ENCODE results near the gene OTOG.

OTOG gene

GRCh38 chr11:17581732-17582053 is 34.6 kb downstream of the OTOG start:
- no peaks in the 10 kb centered on the region for H3K9me3 ChIP-seq (ENCODE audit: control insufficient read depth, insufficient read depth, low read length)
- TF ChIP-seq CTCF (IDR thresholded peaks at IDR 0.05; ENCODE audit: low read depth, low read length, poor library complexity, severe bottlenecking) = no peak
- TF ChIP-seq EZH2phosphoT487 (IDR thresholded peaks at IDR 0.05; ENCODE audit: borderline replicate concordance, low read length) = no peak

DNA sequence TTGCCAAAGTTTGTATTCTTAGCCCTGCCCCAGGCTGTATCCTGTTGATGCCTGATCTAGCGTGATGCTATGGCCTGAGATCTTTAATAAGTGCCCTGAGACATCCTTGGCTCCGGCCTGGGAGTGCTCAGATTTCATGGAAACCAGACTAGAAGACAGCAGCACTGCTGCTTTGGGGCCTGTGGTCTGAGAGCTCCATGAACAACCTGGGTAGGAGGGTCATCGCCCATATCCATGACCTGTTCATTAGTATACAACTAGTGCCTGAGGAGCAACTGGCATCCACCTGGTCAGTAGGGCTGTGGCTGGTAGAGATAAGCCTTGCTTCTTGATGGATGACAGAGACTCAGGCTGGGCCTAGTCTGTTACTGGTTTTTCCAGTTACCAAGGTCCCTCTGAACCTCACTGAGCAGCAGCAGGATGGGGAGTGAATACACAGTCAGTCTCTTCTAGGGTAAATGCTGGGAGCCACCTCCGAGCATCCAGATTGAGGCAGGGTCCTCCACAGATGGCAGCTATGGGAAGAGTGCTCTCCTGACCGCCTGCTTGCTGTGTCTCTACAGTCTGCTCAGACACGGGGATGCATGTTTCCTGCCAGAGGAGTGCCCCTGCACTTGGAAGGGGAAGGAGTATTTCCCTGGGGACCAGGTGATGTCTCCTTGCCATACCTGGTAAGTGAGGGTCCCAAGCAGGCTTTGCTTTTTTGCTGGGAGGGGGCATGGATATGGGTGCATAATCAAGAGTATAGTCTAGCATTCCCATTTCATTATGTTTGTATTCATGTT is 39.0 kb downstream of the OTOG start:
- H3K36me3 ChIP-seq (ENCODE audit: control insufficient read depth, low read length) = no peaks in the 10 kb centered on the region
- no peak for TF ChIP-seq EZH2phosphoT487 (IDR thresholded peaks at IDR 0.05; ENCODE audit: borderline replicate concordance, low read length)
- TF ChIP-seq CTCF (IDR thresholded peaks at IDR 0.05; ENCODE audit: low read depth, low read length, poor library complexity, severe bottlenecking) = no peak
- no peaks in the 10 kb centered on the region for H3K9me2 ChIP-seq (replicated peaks; ENCODE audit: control insufficient read depth, low read length)
- H3K27ac ChIP-seq (ENCODE audit: low read depth, low read length) = no peak overlapping the region
- no peak overlapping the region for H3K4me2 ChIP-seq (ENCODE audit: low read length)
- H3K4me1 ChIP-seq (ENCODE audit: control insufficient read depth, low read length) = no peaks in the 10 kb centered on the region
- H3K4me3 ChIP-seq (ENCODE audit: low read length) = no peak overlapping the region
- H3K9me3 ChIP-seq (ENCODE audit: control insufficient read depth, insufficient read depth, low read length) = no peaks in the 10 kb centered on the region
- H4K20me1 ChIP-seq (ENCODE audit: control insufficient read depth, insufficient read depth, low read depth, low read length) = no peaks in the 10 kb centered on the region
- H3F3A ChIP-seq (ENCODE audit: control insufficient read depth, insufficient read depth) = no peaks in the 10 kb centered on the region
- H3K27me3 ChIP-seq (ENCODE audit: control insufficient read depth, low read length) = no peaks in the 10 kb centered on the region
- no peaks in the 10 kb centered on the region for H3K79me2 ChIP-seq (ENCODE audit: control insufficient read depth, low read length)

More at GRCh38 chr11:17581732-17582053, 34.6 kb downstream of the OTOG start:
- H3K27me3 ChIP-seq (ENCODE audit: control insufficient read depth, low read length) = no peaks in the 10 kb centered on the region
- no peaks in the 10 kb centered on the region for H3K4me1 ChIP-seq (ENCODE audit: control insufficient read depth, low read length)
- H3K4me2 ChIP-seq (ENCODE audit: low read length) = no peak overlapping the region
- H3K79me2 ChIP-seq (ENCODE audit: control insufficient read depth, low read length) = no peaks in the 10 kb centered on the region
- no peak overlapping the region for H3K4me3 ChIP-seq (ENCODE audit: low read length)
- H3F3A ChIP-seq (ENCODE audit: control insufficient read depth, insufficient read depth) = no peaks in the 10 kb centered on the region
- no peak overlapping the region for H3K27ac ChIP-seq (ENCODE audit: low read depth, low read length)
- no peaks in the 10 kb centered on the region for H3K36me3 ChIP-seq (ENCODE audit: control insufficient read depth, low read length)
- H3K9me2 ChIP-seq (replicated peaks; ENCODE audit: control insufficient read depth, low read length) = no peaks in the 10 kb centered on the region
- no peaks in the 10 kb centered on the region for H4K20me1 ChIP-seq (ENCODE audit: control insufficient read depth, insufficient read depth, low read depth, low read length)

- H3K9me2 ChIP-seq (replicated peaks; ENCODE audit: control insufficient read depth, low read length) = no peaks in the 10 kb centered on the region
These were observed 41.1 kb downstream of the OTOG start for GRCh38 chr11:17588166-17588565.

More at GRCh38 chr11:17588166-17588565, 41.1 kb downstream of the OTOG start:
- Histone ChIP-seq H3K79me2 (ENCODE audit: control insufficient read depth, low read length) (no peaks in the 10 kb centered on the region), H3K4me1 (ENCODE audit: control insufficient read depth, low read length) (no peaks in the 10 kb centered on the region), H3K4me2 (ENCODE audit: low read length) (no peak overlapping the region), H3K27ac (ENCODE audit: low read depth, low read length) (no peak overlapping the region), H3F3A (ENCODE audit: control insufficient read depth, insufficient read depth) (no peaks in the 10 kb centered on the region), H3K27me3 (ENCODE audit: control insufficient read depth, low read length) (no peaks in the 10 kb centered on the region), H3K9me3 (ENCODE audit: control insufficient read depth, insufficient read depth, low read length) (no peaks in the 10 kb centered on the region), H3K36me3 (ENCODE audit: control insufficient read depth, low read length) (no peaks in the 10 kb centered on the region), H4K20me1 (ENCODE audit: control insufficient read depth, insufficient read depth, low read depth, low read length) (no peaks in the 10 kb centered on the region), H3K4me3 (ENCODE audit: low read length) (no peak overlapping the region)
- no peak for TF ChIP-seq EZH2phosphoT487 (IDR thresholded peaks at IDR 0.05; ENCODE audit: borderline replicate concordance, low read length)
- TF ChIP-seq CTCF (IDR thresholded peaks at IDR 0.05; ENCODE audit: low read depth, low read length, poor library complexity, severe bottlenecking) = no peak

Measured in DOHH2 (cell line).